Glutamatergic neuron (in vitro differentiated cells): Measurements from ENCODE around the gene PTGES2. TPM values are rescaled to one million over a fixed set of nuclear protein-coding genes. Genes with fewer than 3 reads are reported as not detected.

Source experiments
- DNase-seq: peaks from one replicate; pipeline ENCODE4 v3.0.0; 2022
- H3K27ac Mint-ChIP-seq: one replicate; pipeline ENCODE4 v1.8.0; 2020; ENCODE audit warnings: mild to moderate bottlenecking, mixed read lengths, inconsistent platforms; ENCODE audit not compliant: unreplicated experiment
- H3K27me3 Mint-ChIP-seq: one replicate; pipeline ENCODE4 v1.8.0; 2020; ENCODE audit warnings: mild to moderate bottlenecking, moderate library complexity, mixed read lengths, inconsistent platforms; ENCODE audit not compliant: unreplicated experiment
- H3K36me3 Mint-ChIP-seq: one replicate; pipeline ENCODE4 v1.8.0; 2020; ENCODE audit warnings: mild to moderate bottlenecking, mixed read lengths, inconsistent platforms; ENCODE audit not compliant: unreplicated experiment
- H3K4me1 Mint-ChIP-seq: one replicate; pipeline ENCODE4 v1.8.0; 2020; ENCODE audit warnings: mild to moderate bottlenecking, low read depth, mixed read lengths, inconsistent platforms; ENCODE audit not compliant: unreplicated experiment
- H3K4me3 Mint-ChIP-seq: one replicate; pipeline ENCODE4 v1.8.0; 2020; ENCODE audit warnings: mild to moderate bottlenecking, mixed read lengths, inconsistent platforms; ENCODE audit not compliant: unreplicated experiment
- H3K9me3 Mint-ChIP-seq: one replicate; pipeline ENCODE4 v1.8.0; 2020; ENCODE audit warnings: mild to moderate bottlenecking, moderate library complexity, mixed read lengths, inconsistent platforms; ENCODE audit not compliant: unreplicated experiment
- CTCF ChIP-seq: fragments of 200-600 bp; sonication (generic); IDR thresholded peaks from one replicate; pipeline ENCODE4 v1.5.0; 2021; ENCODE audit not compliant: partially characterized antibody, unreplicated experiment
- long read RNA-seq: library from polyadenylated mRNA; unstranded; transcript quantifications from one replicate; pipeline ENCODE4 v2.0.0, GENCODE V29; 2020; ENCODE audit not compliant: unreplicated experiment
- total RNA-seq: library from RNA; stranded (reverse); fragmentation: NEBNext Ultra II Directional; extraction: Animal tissue kit (Norgen Biotek cat#: 25700); gene quantifications from one replicate; pipeline ENCODE4 v1.2.1, GENCODE V29; 2021; ENCODE audit not compliant: unreplicated experiment

Gene PTGES2
- 85.1 TPM for total RNA-seq
- long read RNA-seq, transcript PTGES2-202 (7 exons, 2,331 nt) = major isoform, 72 of 110 reads
- long read RNA-seq, partial matches to known transcripts = 9 of 110 reads
- long read RNA-seq, other reads (novel, unspliced or antisense) = 28 of 110 reads

- H3K36me3 Mint-ChIP-seq = no peaks in the 10 kb centered on the region
- DNase-seq = peak; percentile 87
- H3K9me3 Mint-ChIP-seq = peaks cover 13% of the 10 kb centered on the region
- H3K4me1 Mint-ChIP-seq = peaks cover 23% of the 10 kb centered on the region
- peaks cover 8% of the 10 kb centered on the region for H3K27me3 Mint-ChIP-seq
- peak within 1 kb of the TSS; percentile 97 for H3K4me3 Mint-ChIP-seq
- TF ChIP-seq CTCF = no peak
- peak within 1 kb of the TSS; percentile 98 for H3K27ac Mint-ChIP-seq
Observed at GRCh38 chr9:128127568-128127989, at the start of gene PTGES2. PTGES2 (minus strand) TSS chr9:128127729; CDS start chr9:128127717, 12 bp downstream.

GRCh38 chr9:128175726-128176125 is 48.2 kb upstream of the PTGES2 start:
- Mint-ChIP-seq H3K4me3 (no peak overlapping the region), H3K36me3 (no peaks in the 10 kb centered on the region)

GRCh38 chr9:128175102-128175563 is 47.6 kb upstream of the PTGES2 start:
- Mint-ChIP-seq H3K9me3 (peaks cover 5% of the 10 kb centered on the region), H3K4me3 (no peak overlapping the region), H3K36me3 (no peaks in the 10 kb centered on the region), H3K27me3 (no peaks in the 10 kb centered on the region), H3K4me1 (peaks cover 4% of the 10 kb centered on the region), H3K27ac (no peak overlapping the region)
- DNase-seq = no peak
- TF ChIP-seq CTCF = no peak

More at GRCh38 chr9:128175726-128176125, 48.2 kb upstream of the PTGES2 start:
- no peak for TF ChIP-seq CTCF
- Mint-ChIP-seq H3K27ac (no peak overlapping the region), H3K27me3 (no peaks in the 10 kb centered on the region), H3K9me3 (peaks cover 4% of the 10 kb centered on the region), H3K4me1 (no peaks in the 10 kb centered on the region)
- DNase-seq = no peak

- H3K27ac Mint-ChIP-seq = no peak overlapping the region
- no peak for DNase-seq
- H3K4me3 Mint-ChIP-seq = no peak overlapping the region
- peaks cover 3% of the 10 kb centered on the region for H3K9me3 Mint-ChIP-seq
- H3K36me3 Mint-ChIP-seq = no peaks in the 10 kb centered on the region
- no peaks in the 10 kb centered on the region for H3K27me3 Mint-ChIP-seq
- no peak for TF ChIP-seq CTCF
- peaks cover 14% of the 10 kb centered on the region for H3K4me1 Mint-ChIP-seq
Observed at GRCh38 chr9:128174062-128174461, 46.5 kb upstream of the PTGES2 start.

GRCh38 chr9:128169925-128170324 is 42.4 kb upstream of the PTGES2 start:
- TF ChIP-seq CTCF = no peak
- Mint-ChIP-seq H3K4me3 (peak overlapping the region; percentile 79), H3K9me3 (peaks cover 6% of the 10 kb centered on the region), H3K36me3 (peaks cover 5% of the 10 kb centered on the region), H3K27ac (peak overlapping the region; percentile 98), H3K27me3 (no peaks in the 10 kb centered on the region), H3K4me1 (peaks cover 20% of the 10 kb centered on the region)
- DNase-seq = peak; percentile 46
